ENCODE measurements around the gene ANKRD42. TPM values are rescaled to one million over a fixed set of nuclear protein-coding genes. Genes with fewer than 3 reads are reported as not detected.

Gene ANKRD42
- total and polyA plus RNA-seq, 2 experiments from 2014 or later = 5.3 to 5.7 TPM

DNA sequence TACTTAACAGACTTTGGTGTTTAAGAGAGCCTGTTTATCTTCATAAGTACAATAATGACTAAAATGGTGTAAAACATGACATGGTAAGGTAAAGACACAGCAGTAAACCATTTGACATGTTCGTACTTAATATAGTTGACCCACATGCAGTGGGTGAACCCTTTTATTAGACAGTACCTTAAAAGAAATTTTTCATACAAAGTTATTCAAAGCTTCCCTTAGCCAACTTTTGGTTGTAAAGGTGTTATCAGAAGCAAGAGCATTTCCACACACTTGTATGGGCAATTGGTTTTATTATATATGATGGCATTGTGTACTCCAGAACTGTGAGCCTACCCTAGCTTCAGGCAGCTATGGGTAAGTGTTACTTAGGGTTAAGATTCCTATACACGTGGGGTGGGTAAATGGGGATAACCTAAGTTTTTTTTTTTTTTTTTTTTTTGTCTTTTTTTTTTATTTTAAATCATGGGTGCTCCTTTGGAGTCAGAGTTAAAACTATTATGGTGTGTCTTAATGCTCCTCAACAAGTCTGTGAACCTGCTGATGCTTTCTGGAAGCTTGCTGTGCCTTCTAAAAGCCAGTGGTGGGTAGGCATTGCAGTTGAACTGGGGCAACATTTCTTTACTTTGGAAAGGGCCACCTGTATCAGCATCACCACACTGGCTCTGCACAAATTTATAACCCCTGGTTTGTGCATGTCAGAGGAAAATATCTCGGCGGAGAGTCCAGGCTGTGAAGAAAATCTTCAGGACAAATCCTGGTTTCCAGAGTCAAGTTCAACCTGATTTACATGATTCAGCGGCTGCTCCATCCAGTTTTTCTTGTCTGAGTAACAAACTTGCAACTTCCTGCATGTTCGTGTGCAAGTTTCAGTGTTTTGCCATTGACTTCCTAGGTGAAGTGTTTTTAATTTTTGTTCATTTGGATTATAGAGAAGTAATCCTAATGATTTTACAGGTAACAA is 33.3 kb upstream of the ANKRD42 start:
- Histone ChIP-seq H4K20me1 (replicated peaks; ENCODE audit: insufficient read depth) (peaks cover 24% of the 10 kb centered on the region), H3K27ac (ENCODE audit: low read depth) (no peak overlapping the region; the same call in 1 of the 2 replicates), H3K79me2 (replicated peaks; ENCODE audit: insufficient read depth) (peaks cover 82% of the 10 kb centered on the region), H3K27me3 (ENCODE audit: insufficient read depth) (no peaks in the 10 kb centered on the region), H3K4me1 (ENCODE audit: insufficient read depth) (peaks cover 8% of the 10 kb centered on the region), H3K4me2 (peak overlapping the region; percentile 95), H3K9me2 (ENCODE audit: insufficient read depth) (no peaks in the 10 kb centered on the region), H3K4me3 (peak overlapping the region; percentile 92), H3K36me3 (ENCODE audit: insufficient read depth) (peaks cover 7% of the 10 kb centered on the region; the same call in 1 of the 2 replicates), H2AFZ (no peak overlapping the region), H3F3A (replicated peaks; ENCODE audit: low read depth) (no peaks in the 10 kb centered on the region)
- peaks cover 8% of the 10 kb centered on the region for H3K27me3 Mint-ChIP-seq (ENCODE audit: insufficient read depth, low read depth, poor library complexity)
- H3K4me3 Mint-ChIP-seq = peak overlapping the region; percentile 100
- TF ChIP-seq NANOG (IDR thresholded peaks at IDR 0.05; ENCODE audit: borderline replicate concordance) (no peak), ZNF331 (CRISPR knock-in tag; IDR thresholded peaks at IDR 0.05; ENCODE audit: low read depth) (no peak), POLR2AphosphoS5 (IDR thresholded peaks at IDR 0.05; ENCODE audit: low read depth) (no peak), ZNF114 (CRISPR knock-in tag; IDR thresholded peaks at IDR 0.05) (no peak), JUNB (IDR thresholded peaks at IDR 0.05; ENCODE audit: unreplicated experiment) (no peak), STAT1 (IDR thresholded peaks at IDR 0.05; ENCODE audit: unreplicated experiment) (no peak)
- TF ChIP-seq, protein P1, sequence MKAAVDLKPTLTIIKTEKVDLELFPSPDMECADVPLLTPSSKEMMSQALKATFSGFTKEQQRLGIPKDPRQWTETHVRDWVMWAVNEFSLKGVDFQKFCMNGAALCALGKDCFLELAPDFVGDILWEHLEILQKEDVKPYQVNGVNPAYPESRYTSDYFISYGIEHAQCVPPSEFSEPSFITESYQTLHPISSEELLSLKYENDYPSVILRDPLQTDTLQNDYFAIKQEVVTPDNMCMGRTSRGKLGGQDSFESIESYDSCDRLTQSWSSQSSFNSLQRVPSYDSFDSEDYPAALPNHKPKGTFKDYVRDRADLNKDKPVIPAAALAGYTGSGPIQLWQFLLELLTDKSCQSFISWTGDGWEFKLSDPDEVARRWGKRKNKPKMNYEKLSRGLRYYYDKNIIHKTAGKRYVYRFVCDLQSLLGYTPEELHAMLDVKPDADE (IDR thresholded peaks at IDR 0.05) = no peak
- TF ChIP-seq, protein P2, sequence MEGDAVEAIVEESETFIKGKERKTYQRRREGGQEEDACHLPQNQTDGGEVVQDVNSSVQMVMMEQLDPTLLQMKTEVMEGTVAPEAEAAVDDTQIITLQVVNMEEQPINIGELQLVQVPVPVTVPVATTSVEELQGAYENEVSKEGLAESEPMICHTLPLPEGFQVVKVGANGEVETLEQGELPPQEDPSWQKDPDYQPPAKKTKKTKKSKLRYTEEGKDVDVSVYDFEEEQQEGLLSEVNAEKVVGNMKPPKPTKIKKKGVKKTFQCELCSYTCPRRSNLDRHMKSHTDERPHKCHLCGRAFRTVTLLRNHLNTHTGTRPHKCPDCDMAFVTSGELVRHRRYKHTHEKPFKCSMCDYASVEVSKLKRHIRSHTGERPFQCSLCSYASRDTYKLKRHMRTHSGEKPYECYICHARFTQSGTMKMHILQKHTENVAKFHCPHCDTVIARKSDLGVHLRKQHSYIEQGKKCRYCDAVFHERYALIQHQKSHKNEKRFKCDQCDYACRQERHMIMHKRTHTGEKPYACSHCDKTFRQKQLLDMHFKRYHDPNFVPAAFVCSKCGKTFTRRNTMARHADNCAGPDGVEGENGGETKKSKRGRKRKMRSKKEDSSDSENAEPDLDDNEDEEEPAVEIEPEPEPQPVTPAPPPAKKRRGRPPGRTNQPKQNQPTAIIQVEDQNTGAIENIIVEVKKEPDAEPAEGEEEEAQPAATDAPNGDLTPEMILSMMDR (conservative IDR thresholded peaks at IDR 0.05; ENCODE audit: low read depth in 2 of 2) = no peak
- peaks cover 23% of the 10 kb centered on the region for H3K4me1 Mint-ChIP-seq
- H3K36me3 Mint-ChIP-seq (ENCODE audit: low read depth) = peaks cover 60% of the 10 kb centered on the region
- H3K9me3 Mint-ChIP-seq = no peaks in the 10 kb centered on the region
- DNase-seq (ENCODE audit: low spot score) (no peak), ATAC-seq (no peak)
- H3K27ac Mint-ChIP-seq = no peak overlapping the region

DNA sequence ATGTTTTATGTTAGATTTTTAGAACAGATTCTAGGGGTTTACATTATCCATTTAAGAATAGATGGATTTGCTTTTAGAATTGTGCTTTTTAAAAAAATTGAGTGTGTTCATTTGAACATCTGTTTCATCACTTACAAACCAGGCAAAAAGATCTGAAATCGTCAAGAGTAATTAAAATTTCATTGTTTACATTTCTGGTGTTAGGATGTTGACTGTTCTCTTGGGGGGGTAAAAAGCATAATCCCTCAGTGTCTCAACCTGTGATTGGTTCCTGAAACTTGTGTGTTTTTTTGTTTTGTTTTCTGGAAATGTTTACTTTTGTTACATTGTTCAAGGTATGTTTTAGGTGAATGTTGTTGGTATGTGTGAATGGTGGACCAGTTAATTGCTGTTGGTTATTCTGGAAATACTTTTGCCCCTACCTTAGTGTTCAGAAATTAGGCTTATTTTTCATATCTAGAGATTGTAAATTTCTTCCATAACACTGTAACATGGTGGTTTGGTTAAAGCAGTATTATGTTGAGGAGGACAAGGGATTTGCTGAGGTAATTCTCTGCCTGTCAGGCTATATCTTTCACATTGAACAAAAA is 31.8 kb upstream of the ANKRD42 start:
- Histone ChIP-seq H3K27ac (ENCODE audit: low read depth) (no peak overlapping the region), H3K9me2 (ENCODE audit: insufficient read depth) (no peaks in the 10 kb centered on the region), H2AFZ (no peak overlapping the region), H3K4me3 (no peak overlapping the region), H3K4me1 (ENCODE audit: insufficient read depth) (peaks cover 8% of the 10 kb centered on the region), H3K79me2 (replicated peaks; ENCODE audit: insufficient read depth) (peaks cover 97% of the 10 kb centered on the region), H3K27me3 (ENCODE audit: insufficient read depth) (no peaks in the 10 kb centered on the region), H3F3A (replicated peaks; ENCODE audit: low read depth) (no peaks in the 10 kb centered on the region), H4K20me1 (replicated peaks; ENCODE audit: insufficient read depth) (peaks cover 24% of the 10 kb centered on the region), H3K36me3 (ENCODE audit: insufficient read depth) (peaks cover 22% of the 10 kb centered on the region; the same call in 1 of the 2 replicates), H3K4me2 (no peak overlapping the region)
- ATAC-seq = no peak
- H3K9me3 Mint-ChIP-seq = no peaks in the 10 kb centered on the region
- no peak for DNase-seq (ENCODE audit: low spot score)
- peak overlapping the region; percentile 49; the same call in 1 of the 2 replicates for H3K27ac Mint-ChIP-seq
- H3K36me3 Mint-ChIP-seq (ENCODE audit: low read depth) = peaks cover 74% of the 10 kb centered on the region
- peaks cover 23% of the 10 kb centered on the region; the same call in 2 of the 3 replicates for H3K4me1 Mint-ChIP-seq
- peak overlapping the region; percentile 33; the same call in 1 of the 3 replicates for H3K4me3 Mint-ChIP-seq
- peaks cover 8% of the 10 kb centered on the region for H3K27me3 Mint-ChIP-seq (ENCODE audit: insufficient read depth, low read depth, poor library complexity)
- TF ChIP-seq CREB1 (CRISPR knock-in tag; IDR thresholded peaks at IDR 0.05; ENCODE audit: low read depth) = no peak
- TF ChIP-seq REST (IDR thresholded peaks at IDR 0.05; ENCODE audit: unreplicated experiment) = no peak
- no peak for TF ChIP-seq POLR2AphosphoS5 (IDR thresholded peaks at IDR 0.05; ENCODE audit: low read depth)
- TF ChIP-seq ZNF331 (CRISPR knock-in tag; IDR thresholded peaks at IDR 0.05; ENCODE audit: low read depth) = no peak
- TF ChIP-seq EZH2phosphoT487 (IDR thresholded peaks at IDR 0.05; ENCODE audit: unreplicated experiment) = no peak
- no peak for TF ChIP-seq STAT1 (IDR thresholded peaks at IDR 0.05; ENCODE audit: unreplicated experiment)
- TF ChIP-seq, protein P2 (conservative IDR thresholded peaks at IDR 0.05; ENCODE audit: low read depth in 2 of 2) = no peak
- TF ChIP-seq, protein P1 (IDR thresholded peaks at IDR 0.05) = no peak
- TF ChIP-seq JUNB (IDR thresholded peaks at IDR 0.05; ENCODE audit: unreplicated experiment) = no peak

Data from GM23338 (cell line).